ENCODE results near the gene EWSR1.

Gene EWSR1

DNA sequence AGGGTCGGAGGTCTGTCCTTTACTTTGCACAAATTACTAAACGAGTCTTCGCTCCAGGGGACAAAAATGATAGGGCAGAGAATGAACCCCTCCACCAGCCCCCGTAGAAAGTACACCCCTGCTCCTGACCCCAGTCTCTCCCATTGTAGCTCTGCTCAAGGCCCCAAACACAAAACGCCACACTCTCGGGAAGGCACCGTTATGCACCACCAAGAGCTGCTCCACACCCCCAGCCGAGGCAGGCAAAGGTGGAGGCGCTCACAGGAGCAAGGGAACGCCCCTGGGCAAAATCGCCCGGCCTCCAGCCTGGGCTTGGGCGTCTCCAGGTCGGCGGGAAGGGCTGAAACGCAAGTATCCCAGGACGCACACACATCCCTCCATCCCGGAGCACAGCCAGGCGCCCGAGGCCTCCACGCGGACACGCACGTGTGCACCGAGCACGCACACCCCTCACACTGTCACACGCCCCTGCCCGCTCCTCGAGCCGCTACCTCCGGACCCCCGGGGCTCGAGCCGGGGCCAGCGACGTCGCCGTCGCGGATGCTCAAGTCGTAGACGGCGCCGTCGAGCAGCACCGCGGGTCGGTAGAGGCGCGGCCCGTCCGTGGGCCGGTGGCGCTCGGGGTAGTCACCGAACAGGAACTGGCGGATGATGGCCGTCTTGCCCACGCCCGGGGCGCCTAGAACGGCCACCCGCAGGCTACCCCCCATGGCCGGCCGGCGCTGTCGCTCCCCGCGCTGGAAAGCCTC, 46.6 kb downstream of the EWSR1 start (continued):
- TF ChIP-seq, protein P1, sequence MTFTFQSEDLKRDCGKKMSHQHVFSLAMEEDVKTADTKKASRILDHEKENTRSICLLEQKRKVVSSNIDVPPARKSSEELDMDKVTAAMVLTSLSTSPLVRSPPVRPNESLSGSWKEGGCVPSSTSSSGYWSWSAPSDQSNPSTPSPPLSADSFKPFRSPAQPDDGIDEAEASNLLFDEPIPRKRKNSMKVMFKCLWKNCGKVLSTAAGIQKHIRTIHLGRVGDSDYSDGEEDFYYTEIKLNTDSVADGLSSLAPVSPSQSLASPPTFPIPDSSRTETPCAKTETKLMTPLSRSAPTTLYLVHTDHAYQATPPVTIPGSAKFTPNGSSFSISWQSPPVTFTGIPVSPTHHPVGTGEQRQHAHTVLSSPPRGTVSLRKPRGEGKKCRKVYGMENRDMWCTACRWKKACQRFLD (tag by site-specific recombination; IDR thresholded peaks at IDR 0.05) = no peak
- TF ChIP-seq ZNF549 (tag by site-specific recombination; IDR thresholded peaks at IDR 0.05) (no peak), KLF9 (tag by site-specific recombination; IDR thresholded peaks at IDR 0.05; ENCODE audit: low read depth) (peak; percentile 48), ZNF146 (tag by site-specific recombination; IDR thresholded peaks at IDR 0.05) (no peak), ZNF16 (tag by site-specific recombination; IDR thresholded peaks at IDR 0.05; ENCODE audit: low read depth) (no peak), ZNF423 (tag by site-specific recombination; IDR thresholded peaks at IDR 0.05) (no peak), BCL11B (tag by site-specific recombination; IDR thresholded peaks at IDR 0.05; ENCODE audit: low read depth) (no peak), ZNF473 (tag by site-specific recombination; IDR thresholded peaks at IDR 0.05) (no peak), ZNF37A (tag by site-specific recombination; IDR thresholded peaks at IDR 0.05) (no peak), ZNF837 (tag by site-specific recombination; IDR thresholded peaks at IDR 0.05) (no peak), ZNF654 (tag by site-specific recombination; IDR thresholded peaks at IDR 0.05; ENCODE audit: low read depth) (no peak), FEZF1 (tag by site-specific recombination; IDR thresholded peaks at IDR 0.05) (no peak), ZNF768 (tag by site-specific recombination; IDR thresholded peaks at IDR 0.05) (no peak), KLF10 (tag by site-specific recombination; IDR thresholded peaks at IDR 0.05) (no peak), YY1 (tag by site-specific recombination; IDR thresholded peaks at IDR 0.05) (no peak), ZNF48 (tag by site-specific recombination; IDR thresholded peaks at IDR 0.05) (no peak), SCRT1 (tag by site-specific recombination; IDR thresholded peaks at IDR 0.05; ENCODE audit: borderline replicate concordance) (no peak), SP3 (tag by site-specific recombination; IDR thresholded peaks at IDR 0.05) (no peak; the same call in 1 of the 2 replicates), HOXD13 (CRISPR knock-in tag; IDR thresholded peaks at IDR 0.05; ENCODE audit: borderline replicate concordance) (no peak)
- TF ChIP-seq, protein P2, sequence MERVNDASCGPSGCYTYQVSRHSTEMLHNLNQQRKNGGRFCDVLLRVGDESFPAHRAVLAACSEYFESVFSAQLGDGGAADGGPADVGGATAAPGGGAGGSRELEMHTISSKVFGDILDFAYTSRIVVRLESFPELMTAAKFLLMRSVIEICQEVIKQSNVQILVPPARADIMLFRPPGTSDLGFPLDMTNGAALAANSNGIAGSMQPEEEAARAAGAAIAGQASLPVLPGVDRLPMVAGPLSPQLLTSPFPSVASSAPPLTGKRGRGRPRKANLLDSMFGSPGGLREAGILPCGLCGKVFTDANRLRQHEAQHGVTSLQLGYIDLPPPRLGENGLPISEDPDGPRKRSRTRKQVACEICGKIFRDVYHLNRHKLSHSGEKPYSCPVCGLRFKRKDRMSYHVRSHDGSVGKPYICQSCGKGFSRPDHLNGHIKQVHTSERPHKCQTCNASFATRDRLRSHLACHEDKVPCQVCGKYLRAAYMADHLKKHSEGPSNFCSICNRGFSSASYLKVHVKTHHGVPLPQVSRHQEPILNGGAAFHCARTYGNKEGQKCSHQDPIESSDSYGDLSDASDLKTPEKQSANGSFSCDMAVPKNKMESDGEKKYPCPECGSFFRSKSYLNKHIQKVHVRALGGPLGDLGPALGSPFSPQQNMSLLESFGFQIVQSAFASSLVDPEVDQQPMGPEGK (tag by site-specific recombination; IDR thresholded peaks at IDR 0.05) = no peak; the same call in none of the 2 replicates
- TF ChIP-seq, protein P3, sequence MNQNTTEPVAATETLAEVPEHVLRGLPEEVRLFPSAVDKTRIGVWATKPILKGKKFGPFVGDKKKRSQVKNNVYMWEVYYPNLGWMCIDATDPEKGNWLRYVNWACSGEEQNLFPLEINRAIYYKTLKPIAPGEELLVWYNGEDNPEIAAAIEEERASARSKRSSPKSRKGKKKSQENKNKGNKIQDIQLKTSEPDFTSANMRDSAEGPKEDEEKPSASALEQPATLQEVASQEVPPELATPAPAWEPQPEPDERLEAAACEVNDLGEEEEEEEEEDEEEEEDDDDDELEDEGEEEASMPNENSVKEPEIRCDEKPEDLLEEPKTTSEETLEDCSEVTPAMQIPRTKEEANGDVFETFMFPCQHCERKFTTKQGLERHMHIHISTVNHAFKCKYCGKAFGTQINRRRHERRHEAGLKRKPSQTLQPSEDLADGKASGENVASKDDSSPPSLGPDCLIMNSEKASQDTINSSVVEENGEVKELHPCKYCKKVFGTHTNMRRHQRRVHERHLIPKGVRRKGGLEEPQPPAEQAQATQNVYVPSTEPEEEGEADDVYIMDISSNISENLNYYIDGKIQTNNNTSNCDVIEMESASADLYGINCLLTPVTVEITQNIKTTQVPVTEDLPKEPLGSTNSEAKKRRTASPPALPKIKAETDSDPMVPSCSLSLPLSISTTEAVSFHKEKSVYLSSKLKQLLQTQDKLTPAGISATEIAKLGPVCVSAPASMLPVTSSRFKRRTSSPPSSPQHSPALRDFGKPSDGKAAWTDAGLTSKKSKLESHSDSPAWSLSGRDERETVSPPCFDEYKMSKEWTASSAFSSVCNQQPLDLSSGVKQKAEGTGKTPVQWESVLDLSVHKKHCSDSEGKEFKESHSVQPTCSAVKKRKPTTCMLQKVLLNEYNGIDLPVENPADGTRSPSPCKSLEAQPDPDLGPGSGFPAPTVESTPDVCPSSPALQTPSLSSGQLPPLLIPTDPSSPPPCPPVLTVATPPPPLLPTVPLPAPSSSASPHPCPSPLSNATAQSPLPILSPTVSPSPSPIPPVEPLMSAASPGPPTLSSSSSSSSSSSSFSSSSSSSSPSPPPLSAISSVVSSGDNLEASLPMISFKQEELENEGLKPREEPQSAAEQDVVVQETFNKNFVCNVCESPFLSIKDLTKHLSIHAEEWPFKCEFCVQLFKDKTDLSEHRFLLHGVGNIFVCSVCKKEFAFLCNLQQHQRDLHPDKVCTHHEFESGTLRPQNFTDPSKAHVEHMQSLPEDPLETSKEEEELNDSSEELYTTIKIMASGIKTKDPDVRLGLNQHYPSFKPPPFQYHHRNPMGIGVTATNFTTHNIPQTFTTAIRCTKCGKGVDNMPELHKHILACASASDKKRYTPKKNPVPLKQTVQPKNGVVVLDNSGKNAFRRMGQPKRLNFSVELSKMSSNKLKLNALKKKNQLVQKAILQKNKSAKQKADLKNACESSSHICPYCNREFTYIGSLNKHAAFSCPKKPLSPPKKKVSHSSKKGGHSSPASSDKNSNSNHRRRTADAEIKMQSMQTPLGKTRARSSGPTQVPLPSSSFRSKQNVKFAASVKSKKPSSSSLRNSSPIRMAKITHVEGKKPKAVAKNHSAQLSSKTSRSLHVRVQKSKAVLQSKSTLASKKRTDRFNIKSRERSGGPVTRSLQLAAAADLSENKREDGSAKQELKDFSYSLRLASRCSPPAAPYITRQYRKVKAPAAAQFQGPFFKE (tag by site-specific recombination; IDR thresholded peaks at IDR 0.05; ENCODE audit: borderline replicate concordance) = no peak
- TF ChIP-seq, protein P4, sequence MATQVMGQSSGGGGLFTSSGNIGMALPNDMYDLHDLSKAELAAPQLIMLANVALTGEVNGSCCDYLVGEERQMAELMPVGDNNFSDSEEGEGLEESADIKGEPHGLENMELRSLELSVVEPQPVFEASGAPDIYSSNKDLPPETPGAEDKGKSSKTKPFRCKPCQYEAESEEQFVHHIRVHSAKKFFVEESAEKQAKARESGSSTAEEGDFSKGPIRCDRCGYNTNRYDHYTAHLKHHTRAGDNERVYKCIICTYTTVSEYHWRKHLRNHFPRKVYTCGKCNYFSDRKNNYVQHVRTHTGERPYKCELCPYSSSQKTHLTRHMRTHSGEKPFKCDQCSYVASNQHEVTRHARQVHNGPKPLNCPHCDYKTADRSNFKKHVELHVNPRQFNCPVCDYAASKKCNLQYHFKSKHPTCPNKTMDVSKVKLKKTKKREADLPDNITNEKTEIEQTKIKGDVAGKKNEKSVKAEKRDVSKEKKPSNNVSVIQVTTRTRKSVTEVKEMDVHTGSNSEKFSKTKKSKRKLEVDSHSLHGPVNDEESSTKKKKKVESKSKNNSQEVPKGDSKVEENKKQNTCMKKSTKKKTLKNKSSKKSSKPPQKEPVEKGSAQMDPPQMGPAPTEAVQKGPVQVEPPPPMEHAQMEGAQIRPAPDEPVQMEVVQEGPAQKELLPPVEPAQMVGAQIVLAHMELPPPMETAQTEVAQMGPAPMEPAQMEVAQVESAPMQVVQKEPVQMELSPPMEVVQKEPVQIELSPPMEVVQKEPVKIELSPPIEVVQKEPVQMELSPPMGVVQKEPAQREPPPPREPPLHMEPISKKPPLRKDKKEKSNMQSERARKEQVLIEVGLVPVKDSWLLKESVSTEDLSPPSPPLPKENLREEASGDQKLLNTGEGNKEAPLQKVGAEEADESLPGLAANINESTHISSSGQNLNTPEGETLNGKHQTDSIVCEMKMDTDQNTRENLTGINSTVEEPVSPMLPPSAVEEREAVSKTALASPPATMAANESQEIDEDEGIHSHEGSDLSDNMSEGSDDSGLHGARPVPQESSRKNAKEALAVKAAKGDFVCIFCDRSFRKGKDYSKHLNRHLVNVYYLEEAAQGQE (tag by site-specific recombination; IDR thresholded peaks at IDR 0.05) = no peak
- TF ChIP-seq, protein P5, sequence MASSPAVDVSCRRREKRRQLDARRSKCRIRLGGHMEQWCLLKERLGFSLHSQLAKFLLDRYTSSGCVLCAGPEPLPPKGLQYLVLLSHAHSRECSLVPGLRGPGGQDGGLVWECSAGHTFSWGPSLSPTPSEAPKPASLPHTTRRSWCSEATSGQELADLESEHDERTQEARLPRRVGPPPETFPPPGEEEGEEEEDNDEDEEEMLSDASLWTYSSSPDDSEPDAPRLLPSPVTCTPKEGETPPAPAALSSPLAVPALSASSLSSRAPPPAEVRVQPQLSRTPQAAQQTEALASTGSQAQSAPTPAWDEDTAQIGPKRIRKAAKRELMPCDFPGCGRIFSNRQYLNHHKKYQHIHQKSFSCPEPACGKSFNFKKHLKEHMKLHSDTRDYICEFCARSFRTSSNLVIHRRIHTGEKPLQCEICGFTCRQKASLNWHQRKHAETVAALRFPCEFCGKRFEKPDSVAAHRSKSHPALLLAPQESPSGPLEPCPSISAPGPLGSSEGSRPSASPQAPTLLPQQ (tag by site-specific recombination; IDR thresholded peaks at IDR 0.05) = peak; percentile 18; the same call in 1 of the 2 replicates
- TF ChIP-seq, protein P6, sequence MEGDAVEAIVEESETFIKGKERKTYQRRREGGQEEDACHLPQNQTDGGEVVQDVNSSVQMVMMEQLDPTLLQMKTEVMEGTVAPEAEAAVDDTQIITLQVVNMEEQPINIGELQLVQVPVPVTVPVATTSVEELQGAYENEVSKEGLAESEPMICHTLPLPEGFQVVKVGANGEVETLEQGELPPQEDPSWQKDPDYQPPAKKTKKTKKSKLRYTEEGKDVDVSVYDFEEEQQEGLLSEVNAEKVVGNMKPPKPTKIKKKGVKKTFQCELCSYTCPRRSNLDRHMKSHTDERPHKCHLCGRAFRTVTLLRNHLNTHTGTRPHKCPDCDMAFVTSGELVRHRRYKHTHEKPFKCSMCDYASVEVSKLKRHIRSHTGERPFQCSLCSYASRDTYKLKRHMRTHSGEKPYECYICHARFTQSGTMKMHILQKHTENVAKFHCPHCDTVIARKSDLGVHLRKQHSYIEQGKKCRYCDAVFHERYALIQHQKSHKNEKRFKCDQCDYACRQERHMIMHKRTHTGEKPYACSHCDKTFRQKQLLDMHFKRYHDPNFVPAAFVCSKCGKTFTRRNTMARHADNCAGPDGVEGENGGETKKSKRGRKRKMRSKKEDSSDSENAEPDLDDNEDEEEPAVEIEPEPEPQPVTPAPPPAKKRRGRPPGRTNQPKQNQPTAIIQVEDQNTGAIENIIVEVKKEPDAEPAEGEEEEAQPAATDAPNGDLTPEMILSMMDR (tag by site-specific recombination; IDR thresholded peaks at IDR 0.05) = no peak

All from HEK293 (cell line).